SU-DHL-6 (cell line): ENCODE results near the gene KCND3.

Experiments
- H2AFZ ChIP-seq: fragments of 200-600 bp; sonication (generic); 2 replicates; pipeline ENCODE4 v1.6.1; 2014; ENCODE audit warnings: low read depth, mild to moderate bottlenecking, moderate library complexity, mixed read lengths, antibody characterized with exemption, low read length; ENCODE audit not compliant: severe bottlenecking
- H3F3A ChIP-seq: fragments of 200-600 bp; shearing (Covaris generic); 2 replicates; pipeline ENCODE4 v1.6.0; 2016; ENCODE audit warnings: antibody characterized with exemption, mild to moderate bottlenecking; ENCODE audit not compliant: insufficient read depth
- H3K27ac ChIP-seq: fragments of 200-600 bp; sonication (generic); 2 replicates; pipeline ENCODE4 v1.5.1; 2016; ENCODE audit warnings: low read depth, mild to moderate bottlenecking, low read length, moderate library complexity, mixed read lengths
- H3K27me3 ChIP-seq: fragments of 200-600 bp; sonication (generic), shearing (Covaris generic); 2 replicates; pipeline ENCODE4 v1.6.0; 2014; ENCODE audit warnings: mild to moderate bottlenecking, low read length
- H3K36me3 ChIP-seq: fragments of 200-600 bp; sonication (generic); 2 replicates; pipeline ENCODE4 v1.6.1; 2014; ENCODE audit warnings: mild to moderate bottlenecking, low read length, mixed read lengths
- H3K4me2 ChIP-seq: fragments of 300-600, 200-600 bp; shearing (Covaris generic), sonication (generic); 2 replicates; pipeline ENCODE4 v1.6.0; 2014; ENCODE audit warnings: low read length, low read depth, mild to moderate bottlenecking; ENCODE audit not compliant: poor library complexity, severe bottlenecking
- H3K4me3 ChIP-seq: fragments of 200-600 bp; sonication (generic); 2 replicates; pipeline ENCODE4 v1.5.1; 2014; ENCODE audit warnings: antibody characterized with exemption, low read length, mild to moderate bottlenecking, mixed read lengths; ENCODE audit not compliant: insufficient read depth, poor library complexity, severe bottlenecking
- H3K79me2 ChIP-seq: fragments of 200-600 bp; sonication (generic); 2 replicates; pipeline ENCODE4 v1.6.1; 2014; ENCODE audit warnings: mild to moderate bottlenecking, low read length, moderate library complexity; ENCODE audit not compliant: insufficient read depth
- H3K9ac ChIP-seq: fragments of 200-600 bp; sonication (generic); 2 replicates; pipeline ENCODE4 v1.7.0; 2014; ENCODE audit warnings: mild to moderate bottlenecking, low read length
- H3K9me2 ChIP-seq: fragments of 200-600 bp; sonication (generic); replicated peaks from 2 replicates; pipeline ENCODE4 v1.6.1; 2014; ENCODE audit warnings: low read length; ENCODE audit not compliant: insufficient read depth
- H3K9me3 ChIP-seq: fragments of 200-600 bp; sonication (generic); 2 replicates; pipeline ENCODE4 v1.6.1; 2014; ENCODE audit warnings: low read length, mixed read lengths; ENCODE audit not compliant: insufficient read depth
- H4K20me1 ChIP-seq: fragments of 200-600 bp; sonication (generic); 2 replicates; pipeline ENCODE4 v1.6.1; 2014; ENCODE audit warnings: low read depth, mild to moderate bottlenecking, antibody characterized with exemption, low read length, moderate library complexity, mixed read lengths
- CTCF ChIP-seq: fragments of 200-600 bp; sonication (generic); IDR thresholded peaks from one replicate; pipeline ENCODE4 v1.5.1; 2017; ENCODE audit warnings: antibody characterized with exemption, mild to moderate bottlenecking, low read length, moderate library complexity; ENCODE audit not compliant: insufficient read depth, poor library complexity, severe bottlenecking
- EZH2phosphoT487 ChIP-seq: fragments of 200-600 bp; sonication (generic), shearing (Covaris generic); conservative IDR thresholded peaks from 2 replicates; pipeline ENCODE4 v1.6.1; 2018; ENCODE audit warnings: mild to moderate bottlenecking, antibody characterized with exemption, low read length, moderate library complexity, mixed read lengths

The KCND3 gene

GRCh38 chr1:111821121-111821745 lies 168.2 kb downstream of the KCND3 start:
- H3K27me3 ChIP-seq = no peaks in the 10 kb centered on the region

GRCh38 chr1:111819566-111820263 lies 169.8 kb downstream of the KCND3 start:
- no peaks in the 10 kb centered on the region for H3K9me3 ChIP-seq
- no peaks in the 10 kb centered on the region for H3K79me2 ChIP-seq
- no peaks in the 10 kb centered on the region for H3K36me3 ChIP-seq
- H3K9ac ChIP-seq = no peak overlapping the region
- no peak overlapping the region for H2AFZ ChIP-seq
- H3K27ac ChIP-seq = no peak overlapping the region
- no peaks in the 10 kb centered on the region for H3K9me2 ChIP-seq
- no peaks in the 10 kb centered on the region for H3F3A ChIP-seq
- no peak overlapping the region for H3K4me3 ChIP-seq
- H4K20me1 ChIP-seq = no peaks in the 10 kb centered on the region
- H3K27me3 ChIP-seq = no peaks in the 10 kb centered on the region
- no peak overlapping the region for H3K4me2 ChIP-seq
- no peak for TF ChIP-seq CTCF
- no peak for TF ChIP-seq EZH2phosphoT487

More at GRCh38 chr1:111821121-111821745, 168.2 kb downstream of the KCND3 start:
- H3K9me3 ChIP-seq = no peaks in the 10 kb centered on the region
- no peak overlapping the region for H2AFZ ChIP-seq
- no peaks in the 10 kb centered on the region for H3K79me2 ChIP-seq
- no peaks in the 10 kb centered on the region for H3K9me2 ChIP-seq
- no peaks in the 10 kb centered on the region for H3K36me3 ChIP-seq
- TF ChIP-seq CTCF (no peak), EZH2phosphoT487 (no peak)
- no peak overlapping the region for H3K9ac ChIP-seq
- no peak overlapping the region for H3K4me2 ChIP-seq
- H4K20me1 ChIP-seq = no peaks in the 10 kb centered on the region
- no peak overlapping the region for H3K27ac ChIP-seq
- no peaks in the 10 kb centered on the region for H3F3A ChIP-seq
- no peak overlapping the region for H3K4me3 ChIP-seq

GRCh38 chr1:111818546-111818945 lies 170.9 kb downstream of the KCND3 start:
- Histone ChIP-seq H4K20me1 (no peaks in the 10 kb centered on the region), H3K36me3 (no peaks in the 10 kb centered on the region), H3K27ac (no peak overlapping the region), H2AFZ (no peak overlapping the region), H3F3A (no peaks in the 10 kb centered on the region), H3K79me2 (no peaks in the 10 kb centered on the region), H3K27me3 (no peaks in the 10 kb centered on the region), H3K4me2 (no peak overlapping the region), H3K9ac (no peak overlapping the region), H3K4me3 (no peak overlapping the region), H3K9me2 (no peaks in the 10 kb centered on the region), H3K9me3 (no peaks in the 10 kb centered on the region)
- TF ChIP-seq CTCF (no peak), EZH2phosphoT487 (no peak)
